GM12873 (cell line): Measurements from ENCODE around the gene CDHR3.

Experiments
- CTCF ChIP-seq: IDR thresholded peaks from 2 replicates; pipeline ENCODE4 v1.5.1; 2012; ENCODE audit warnings: low read depth, mild to moderate bottlenecking, moderate library complexity, low read length, control low read depth; ENCODE audit not compliant: insufficient read depth; ENCODE audit errors: missing control alignments

The CDHR3 gene

GRCh38 chr7:106070201-106070551, 107.1 kb downstream of the CDHR3 start:
- no peak for TF ChIP-seq CTCF

- no peak for TF ChIP-seq CTCF
Observed at GRCh38 chr7:106070567-106071254, 107.6 kb downstream of the CDHR3 start.

- TF ChIP-seq CTCF = no peak
Observed at GRCh38 chr7:106071356-106071998, 108.4 kb downstream of the CDHR3 start.

GRCh38 chr7:106071999-106072714, 109.1 kb downstream of the CDHR3 start:
- TF ChIP-seq CTCF = no peak

GRCh38 chr7:106072715-106073091, 109.6 kb downstream of the CDHR3 start:
- TF ChIP-seq CTCF = no peak

GRCh38 chr7:106073701-106074100, 110.6 kb downstream of the CDHR3 start:
- no peak for TF ChIP-seq CTCF

- no peak for TF ChIP-seq CTCF
Observed at GRCh38 chr7:106074257-106074656, 111.2 kb downstream of the CDHR3 start.
